ENCODE measurements around the gene SEMA4A. TPM values are rescaled to one million over a fixed set of nuclear protein-coding genes. Genes with fewer than 3 reads are reported as not detected.

The SEMA4A gene
- total and polyA plus RNA-seq, 4 donors: 1.1 to 3.5 (median 1.7) TPM

DNA sequence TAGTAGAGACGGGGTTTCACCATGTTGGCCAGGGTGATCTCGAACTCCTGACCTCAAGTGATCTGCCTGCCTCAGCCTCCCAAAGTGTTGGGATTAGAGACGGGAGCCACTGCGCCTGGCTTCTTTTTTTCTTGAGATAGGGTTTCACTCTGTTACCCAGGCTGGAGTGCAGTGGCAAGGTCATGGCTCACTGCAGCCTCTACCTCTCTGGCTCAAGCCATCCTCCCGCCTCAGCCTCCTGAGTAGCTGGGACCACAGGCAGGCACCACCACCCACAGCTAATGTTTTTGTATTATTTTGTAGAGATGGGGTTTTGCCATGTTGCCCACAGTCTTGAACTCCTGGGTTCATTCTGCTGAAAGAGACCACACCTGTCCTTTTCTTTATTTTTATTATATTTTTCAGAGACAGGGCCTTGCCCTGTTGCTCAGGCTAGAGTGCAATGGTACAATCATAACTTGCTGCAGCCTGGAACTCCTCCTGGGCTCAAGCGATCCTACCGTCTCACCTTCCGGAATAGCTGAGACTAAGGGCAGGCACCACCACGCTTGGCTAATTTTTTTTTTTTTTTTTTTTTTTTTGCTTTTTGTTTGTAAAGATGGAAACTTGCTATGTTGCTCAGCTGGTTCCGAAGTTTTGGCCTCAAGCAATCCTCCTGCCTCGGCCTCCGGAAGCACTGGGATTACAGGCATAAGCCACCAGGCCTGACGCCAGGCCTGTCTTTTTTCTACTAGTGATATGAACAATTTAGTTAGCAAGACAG is 35.8 kb upstream of the SEMA4A start:
- H3K27me3 ChIP-seq (ENCODE audit: control insufficient read depth in 4 of 4, insufficient read depth in 4 of 4, low read length in 3 of 4): no peaks in the 10 kb centered on the region

DNA sequence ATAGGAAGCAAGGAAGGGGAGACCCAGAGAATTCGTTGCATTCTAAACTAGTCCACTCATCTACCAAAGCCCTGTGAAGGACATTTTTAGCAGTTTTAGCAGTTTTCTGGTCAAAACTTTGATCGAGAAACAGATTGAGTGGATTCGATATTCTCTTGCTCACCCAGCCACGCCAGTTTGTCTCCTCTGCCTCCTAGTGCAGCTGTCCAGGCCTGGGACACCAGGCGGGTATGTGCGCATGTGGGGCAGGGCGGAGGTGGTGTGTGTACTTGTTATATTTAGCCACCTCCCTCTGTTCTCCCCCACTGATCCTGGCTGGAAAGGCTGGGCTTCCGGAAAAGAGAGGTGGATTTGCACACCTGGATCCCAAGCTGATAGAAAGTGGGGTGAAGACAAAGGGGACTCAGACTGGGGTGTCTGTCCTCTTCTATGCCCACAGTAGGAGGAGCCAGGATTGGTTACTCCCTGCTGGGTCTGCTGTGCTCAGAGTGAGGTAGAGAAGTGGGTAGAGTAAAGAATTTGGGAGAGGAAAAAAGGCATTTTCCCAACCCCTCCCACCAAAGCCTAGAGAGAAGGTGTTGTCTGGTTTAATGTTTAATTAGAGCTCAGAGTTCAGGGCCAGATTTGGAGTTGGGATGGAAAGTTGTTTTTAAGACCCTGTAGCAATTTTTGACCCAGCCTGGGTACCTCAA is 35.1 kb upstream of the SEMA4A start:
- H3K27me3 ChIP-seq (ENCODE audit: control insufficient read depth in 4 of 4, insufficient read depth in 4 of 4, low read length in 3 of 4): no peaks in the 10 kb centered on the region
- H3K4me3 ChIP-seq (ENCODE audit: low read depth in 1 of 3, low read length in 3 of 3): peak overlapping the region in 2 of 3 donors; percentile 5 to 21
- WGBS: 25% methylated on average over 8 of the region's 8 CpGs
- H3K27ac ChIP-seq (ENCODE audit: low read depth in 1 of 2, low read length in 2 of 2): peak overlapping the region; percentile 80 to 81
- no peaks in the 10 kb centered on the region for H3K36me3 ChIP-seq (ENCODE audit: control insufficient read depth in 4 of 4, insufficient read depth in 3 of 4, low read depth in 1 of 4, low read length in 3 of 4)
- H3K4me1 ChIP-seq (ENCODE audit: control insufficient read depth in 4 of 4, insufficient read depth in 4 of 4, low read length in 3 of 4): peaks cover 16 to 66% (median 46%) of the 10 kb centered on the region in 4 donors
- peak; percentile 69 for DNase-seq (ENCODE audit: low spot score)
- peak overlapping the region; percentile 76 to 95 for H3K9ac ChIP-seq (ENCODE audit: low read depth in 1 of 2, low read length in 2 of 2)
- H3K9me3 ChIP-seq (ENCODE audit: control insufficient read depth in 4 of 4, low read length in 3 of 4): no peaks in the 10 kb centered on the region
- TF ChIP-seq HNF4G (IDR thresholded peaks at IDR 0.05): no peak
- peak in 1 of 2 donors; percentile 50 for TF ChIP-seq EGR1 (IDR thresholded peaks at IDR 0.05; ENCODE audit: low read depth in 2 of 2)
- TF ChIP-seq SP1 (IDR thresholded peaks at IDR 0.05): peak; percentile 72
- TF ChIP-seq ATF3 (IDR thresholded peaks at IDR 0.05): no peak
- peak; percentile 24 for TF ChIP-seq NR2F2 (IDR thresholded peaks at IDR 0.05)
- TF ChIP-seq JUND (IDR thresholded peaks at IDR 0.05): peak in 1 of 2 donors; percentile 16
- TF ChIP-seq FOXA2 (IDR thresholded peaks at IDR 0.05): no peak
- no peak for TF ChIP-seq CTCF (IDR thresholded peaks at IDR 0.05; ENCODE audit: low read depth, low read length, missing input control)
- TF ChIP-seq, protein P1, sequence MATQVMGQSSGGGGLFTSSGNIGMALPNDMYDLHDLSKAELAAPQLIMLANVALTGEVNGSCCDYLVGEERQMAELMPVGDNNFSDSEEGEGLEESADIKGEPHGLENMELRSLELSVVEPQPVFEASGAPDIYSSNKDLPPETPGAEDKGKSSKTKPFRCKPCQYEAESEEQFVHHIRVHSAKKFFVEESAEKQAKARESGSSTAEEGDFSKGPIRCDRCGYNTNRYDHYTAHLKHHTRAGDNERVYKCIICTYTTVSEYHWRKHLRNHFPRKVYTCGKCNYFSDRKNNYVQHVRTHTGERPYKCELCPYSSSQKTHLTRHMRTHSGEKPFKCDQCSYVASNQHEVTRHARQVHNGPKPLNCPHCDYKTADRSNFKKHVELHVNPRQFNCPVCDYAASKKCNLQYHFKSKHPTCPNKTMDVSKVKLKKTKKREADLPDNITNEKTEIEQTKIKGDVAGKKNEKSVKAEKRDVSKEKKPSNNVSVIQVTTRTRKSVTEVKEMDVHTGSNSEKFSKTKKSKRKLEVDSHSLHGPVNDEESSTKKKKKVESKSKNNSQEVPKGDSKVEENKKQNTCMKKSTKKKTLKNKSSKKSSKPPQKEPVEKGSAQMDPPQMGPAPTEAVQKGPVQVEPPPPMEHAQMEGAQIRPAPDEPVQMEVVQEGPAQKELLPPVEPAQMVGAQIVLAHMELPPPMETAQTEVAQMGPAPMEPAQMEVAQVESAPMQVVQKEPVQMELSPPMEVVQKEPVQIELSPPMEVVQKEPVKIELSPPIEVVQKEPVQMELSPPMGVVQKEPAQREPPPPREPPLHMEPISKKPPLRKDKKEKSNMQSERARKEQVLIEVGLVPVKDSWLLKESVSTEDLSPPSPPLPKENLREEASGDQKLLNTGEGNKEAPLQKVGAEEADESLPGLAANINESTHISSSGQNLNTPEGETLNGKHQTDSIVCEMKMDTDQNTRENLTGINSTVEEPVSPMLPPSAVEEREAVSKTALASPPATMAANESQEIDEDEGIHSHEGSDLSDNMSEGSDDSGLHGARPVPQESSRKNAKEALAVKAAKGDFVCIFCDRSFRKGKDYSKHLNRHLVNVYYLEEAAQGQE (IDR thresholded peaks at IDR 0.05): peak; percentile 87
- peak; percentile 78 for TF ChIP-seq TAF1 (conservative IDR thresholded peaks at IDR 0.05)
- TF ChIP-seq, protein P2, sequence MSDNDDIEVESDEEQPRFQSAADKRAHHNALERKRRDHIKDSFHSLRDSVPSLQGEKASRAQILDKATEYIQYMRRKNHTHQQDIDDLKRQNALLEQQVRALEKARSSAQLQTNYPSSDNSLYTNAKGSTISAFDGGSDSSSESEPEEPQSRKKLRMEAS (IDR thresholded peaks at IDR 0.05): peak; percentile 66
- TF ChIP-seq FOXA1 (IDR thresholded peaks at IDR 0.05): no peak
- peak in 1 of 2 donors; percentile 46 for TF ChIP-seq GABPA (IDR thresholded peaks at IDR 0.05 in 1 of 2, conservative IDR thresholded peaks at IDR 0.05 in 1 of 2)
- TF ChIP-seq HNF4A (conservative IDR thresholded peaks at IDR 0.05): peak; percentile 67 to 69
- TF ChIP-seq RXRA (IDR thresholded peaks at IDR 0.05): peak; percentile 14 to 58
- no peak for TF ChIP-seq RAD21 (IDR thresholded peaks at IDR 0.05)
- peak; percentile 79 for TF ChIP-seq YY1 (IDR thresholded peaks at IDR 0.05)
- TF ChIP-seq ZBTB33 (IDR thresholded peaks at IDR 0.05): peak; percentile 56

More for the DNA sequence above, 35.8 kb upstream of the SEMA4A start:
- H3K36me3 ChIP-seq (ENCODE audit: control insufficient read depth in 4 of 4, insufficient read depth in 3 of 4, low read depth in 1 of 4, low read length in 3 of 4): no peaks in the 10 kb centered on the region
- WGBS: 60% methylated on average over 13 of the region's 13 CpGs
- H3K9ac ChIP-seq (ENCODE audit: low read depth in 1 of 2, low read length in 2 of 2): peak overlapping the region; percentile 76 to 95
- peak overlapping the region in 2 of 3 donors; percentile 5 to 21 for H3K4me3 ChIP-seq (ENCODE audit: low read depth in 1 of 3, low read length in 3 of 3)
- H3K27ac ChIP-seq (ENCODE audit: low read depth in 1 of 2, low read length in 2 of 2): peak overlapping the region; percentile 80 to 81
- TF ChIP-seq NR2F2 (IDR thresholded peaks at IDR 0.05): no peak
- no peaks in the 10 kb centered on the region for H3K9me3 ChIP-seq (ENCODE audit: control insufficient read depth in 4 of 4, low read length in 3 of 4)
- DNase-seq (ENCODE audit: low spot score): no peak
- H3K4me1 ChIP-seq (ENCODE audit: control insufficient read depth in 4 of 4, insufficient read depth in 4 of 4, low read length in 3 of 4): peaks cover 16 to 60% (median 41%) of the 10 kb centered on the region in 4 donors
